Mucosa of stomach (tissue), 1 donor: Measurements from ENCODE around the gene CYP8B1.

Experiments
- H3K27me3 ChIP-seq: one replicate; pipeline ENCODE4 v1.7.0; 2013; ENCODE audit warnings: mild to moderate bottlenecking, low read length; ENCODE audit not compliant: control insufficient read depth, insufficient read depth
- H3K36me3 ChIP-seq: one replicate; pipeline ENCODE4 v1.7.0; 2013; ENCODE audit warnings: low read length; ENCODE audit not compliant: control insufficient read depth, insufficient read depth
- H3K4me1 ChIP-seq: one replicate; pipeline ENCODE4 v1.7.0; 2013; ENCODE audit warnings: mild to moderate bottlenecking, low read length; ENCODE audit not compliant: control insufficient read depth, insufficient read depth
- H3K4me3 ChIP-seq: one replicate; pipeline ENCODE4 v1.7.0; 2013; ENCODE audit warnings: low read length
- H3K9ac ChIP-seq: one replicate; pipeline ENCODE4 v1.7.0; 2013; ENCODE audit warnings: mild to moderate bottlenecking, low read length, moderate library complexity
- H3K9me3 ChIP-seq: one replicate; pipeline ENCODE4 v1.7.0; 2013; ENCODE audit warnings: mild to moderate bottlenecking, low read length, moderate library complexity; ENCODE audit not compliant: control insufficient read depth
- donor health status: Pancreatic carcinoma.

Gene CYP8B1

DNA sequence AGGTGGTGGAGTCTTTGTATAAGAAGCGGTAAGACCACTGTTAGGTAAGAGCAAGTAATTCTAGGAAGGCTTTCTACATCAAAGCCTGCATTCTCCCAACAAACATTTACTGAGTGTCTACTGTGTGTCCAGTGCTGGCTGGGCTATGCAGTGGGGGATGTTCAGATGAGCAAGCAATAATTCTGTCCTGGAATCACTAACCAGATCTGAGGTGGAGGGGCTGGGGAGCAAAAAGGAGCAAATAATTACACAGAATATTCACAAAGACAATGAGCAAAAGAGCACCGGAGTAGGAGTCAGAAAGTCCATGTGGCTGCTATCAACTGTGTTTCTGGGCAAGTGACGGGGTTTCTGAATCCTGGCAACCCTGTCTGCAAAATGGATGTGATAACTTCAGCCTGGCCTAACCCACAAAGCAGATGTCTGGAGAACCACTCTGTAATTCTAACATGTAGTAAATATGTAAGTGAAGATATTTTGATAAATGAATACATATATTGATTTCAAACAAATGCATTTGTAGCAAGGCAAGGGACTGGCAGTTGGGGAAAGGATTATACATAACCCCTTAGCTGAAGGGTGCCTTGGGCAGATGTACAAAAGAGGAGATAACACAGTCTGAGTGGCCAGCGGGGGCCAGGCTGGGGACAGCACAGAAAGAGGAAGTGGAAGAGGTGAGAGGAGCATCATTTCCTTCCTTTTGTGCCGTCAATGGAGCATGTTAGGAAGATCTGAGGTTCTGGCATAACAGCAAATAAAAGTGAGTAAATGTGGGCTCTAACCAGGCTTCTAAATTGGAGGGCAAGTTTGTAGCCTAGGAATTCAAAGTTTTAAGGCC is 28.8 kb downstream of the CYP8B1 start:
- H3K9ac ChIP-seq, result no peak overlapping the region
- no peaks in the 10 kb centered on the region for H3K27me3 ChIP-seq
- H3K4me1 ChIP-seq, result peaks cover 23% of the 10 kb centered on the region
- no peaks in the 10 kb centered on the region for H3K9me3 ChIP-seq
- no peaks in the 10 kb centered on the region for H3K36me3 ChIP-seq
- H3K4me3 ChIP-seq, result no peak overlapping the region

- Histone ChIP-seq H3K9me3 (no peaks in the 10 kb centered on the region), H3K36me3 (no peaks in the 10 kb centered on the region), H3K27me3 (no peaks in the 10 kb centered on the region), H3K4me3 (no peak overlapping the region), H3K9ac (no peak overlapping the region), H3K4me1 (peaks cover 23% of the 10 kb centered on the region)
Observed at GRCh38 chr3:42844815-42845214, 30.9 kb downstream of the CYP8B1 start.

GRCh38 chr3:42844412-42844713 is 31.3 kb downstream of the CYP8B1 start:
- Histone ChIP-seq H3K36me3 (no peaks in the 10 kb centered on the region), H3K9me3 (no peaks in the 10 kb centered on the region), H3K4me3 (no peak overlapping the region), H3K4me1 (peaks cover 23% of the 10 kb centered on the region), H3K27me3 (no peaks in the 10 kb centered on the region), H3K9ac (no peak overlapping the region)

DNA sequence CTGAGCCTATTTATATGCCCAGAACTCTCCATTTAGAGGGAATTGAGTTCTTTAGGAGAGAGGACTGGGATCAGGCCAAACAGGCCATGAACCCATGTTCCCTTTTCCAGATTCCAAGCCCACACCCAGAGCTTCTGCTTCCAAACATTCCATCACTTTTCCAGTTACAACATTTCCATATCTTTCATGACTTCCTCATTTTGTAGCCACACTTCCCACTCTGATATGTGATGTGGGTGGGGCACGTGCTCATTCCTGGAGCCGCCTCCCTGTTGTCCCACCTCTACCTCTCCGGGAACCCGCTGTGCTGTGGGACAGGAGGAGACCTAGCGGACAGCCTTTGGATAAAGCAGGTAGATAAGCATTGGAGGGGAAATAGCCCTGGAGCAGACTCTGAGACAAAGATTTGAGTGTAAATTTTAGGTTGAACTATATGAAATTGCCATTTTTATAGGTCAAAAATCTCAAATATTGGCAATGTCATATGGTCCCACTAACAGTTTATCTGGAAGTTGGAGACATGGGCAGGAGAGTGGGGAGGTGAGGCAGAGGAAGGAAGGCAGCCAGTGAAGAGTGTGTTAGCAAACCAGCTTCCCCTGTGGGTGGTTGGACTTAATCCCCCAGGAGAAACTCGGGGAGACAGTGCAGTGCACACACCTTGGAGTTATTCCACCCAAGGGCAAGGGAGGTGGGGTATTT is 31.8 kb downstream of the CYP8B1 start:
- Histone ChIP-seq H3K9ac (no peak overlapping the region), H3K27me3 (no peaks in the 10 kb centered on the region), H3K36me3 (no peaks in the 10 kb centered on the region), H3K4me3 (no peak overlapping the region), H3K4me1 (peaks cover 23% of the 10 kb centered on the region), H3K9me3 (no peaks in the 10 kb centered on the region)

- Histone ChIP-seq H3K9ac (no peak overlapping the region), H3K27me3 (no peaks in the 10 kb centered on the region), H3K4me3 (no peak overlapping the region), H3K4me1 (peaks cover 12% of the 10 kb centered on the region), H3K9me3 (no peaks in the 10 kb centered on the region), H3K36me3 (no peaks in the 10 kb centered on the region)
Observed at GRCh38 chr3:42841332-42841731, 34.3 kb downstream of the CYP8B1 start.

- Histone ChIP-seq H3K27me3 (no peaks in the 10 kb centered on the region), H3K4me3 (no peak overlapping the region), H3K9ac (no peak overlapping the region)
Observed at GRCh38 chr3:42839616-42840015, 36.1 kb downstream of the CYP8B1 start.

DNA sequence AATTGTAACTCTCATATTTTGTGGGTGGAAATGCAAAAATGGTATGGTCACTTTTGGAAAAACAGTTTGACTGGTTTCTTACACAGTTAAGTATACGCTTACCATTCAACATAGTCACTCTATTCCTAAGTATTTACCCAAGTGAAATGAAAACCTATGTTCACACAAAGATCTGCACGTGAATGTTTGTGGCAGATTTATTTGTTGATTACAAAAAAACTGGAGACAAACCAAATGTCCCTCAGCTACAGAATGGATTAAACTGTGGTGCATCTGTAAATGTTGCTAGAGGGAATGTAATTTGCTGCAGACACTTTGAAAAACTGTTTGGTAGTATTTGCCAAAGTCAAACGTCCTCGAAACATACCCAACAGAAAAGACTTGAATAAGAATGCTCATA is 37.1 kb downstream of the CYP8B1 start:
- no peaks in the 10 kb centered on the region for H3K27me3 ChIP-seq
- no peak overlapping the region for H3K4me3 ChIP-seq
- H3K9ac ChIP-seq, result no peak overlapping the region
- peaks cover 5% of the 10 kb centered on the region for H3K4me1 ChIP-seq
- no peaks in the 10 kb centered on the region for H3K9me3 ChIP-seq
- no peaks in the 10 kb centered on the region for H3K36me3 ChIP-seq

More at GRCh38 chr3:42839616-42840015, 36.1 kb downstream of the CYP8B1 start:
- H3K4me1 ChIP-seq, result peaks cover 12% of the 10 kb centered on the region
- H3K36me3 ChIP-seq, result no peaks in the 10 kb centered on the region
- H3K9me3 ChIP-seq, result no peaks in the 10 kb centered on the region

GRCh38 chr3:42836150-42837123 is 39.2 kb downstream of the CYP8B1 start:
- H3K4me1 ChIP-seq, result no peaks in the 10 kb centered on the region
- no peak overlapping the region for H3K9ac ChIP-seq
- no peak overlapping the region for H3K4me3 ChIP-seq
- no peaks in the 10 kb centered on the region for H3K27me3 ChIP-seq
- H3K9me3 ChIP-seq, result no peaks in the 10 kb centered on the region
- no peaks in the 10 kb centered on the region for H3K36me3 ChIP-seq

DNA sequence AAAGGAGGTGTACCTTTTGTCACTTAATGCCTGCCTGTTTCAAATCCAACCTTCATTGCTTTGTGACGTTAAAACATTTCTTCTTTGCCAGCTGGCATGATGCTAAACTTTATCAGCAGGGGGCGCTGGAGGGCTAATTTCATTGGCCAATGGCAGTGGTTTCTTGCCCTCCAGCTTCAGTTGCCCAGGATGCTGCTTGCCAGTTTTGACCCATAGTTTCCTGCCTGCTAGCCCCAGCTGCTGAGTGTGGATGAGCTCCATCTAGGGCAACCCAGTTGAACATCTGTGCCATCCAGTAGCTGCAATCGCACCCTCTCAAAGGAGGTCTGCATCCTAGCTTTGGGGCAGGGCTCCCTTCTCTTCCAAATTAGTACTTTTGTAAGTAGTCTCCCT is 44.4 kb downstream of the CYP8B1 start:
- Histone ChIP-seq H3K9me3 (no peaks in the 10 kb centered on the region), H3K9ac (no peak overlapping the region), H3K36me3 (no peaks in the 10 kb centered on the region), H3K4me1 (peaks cover 23% of the 10 kb centered on the region), H3K27me3 (no peaks in the 10 kb centered on the region), H3K4me3 (no peak overlapping the region)

GRCh38 chr3:42830437-42831320 is 45.0 kb downstream of the CYP8B1 start:
- Histone ChIP-seq H3K9me3 (no peaks in the 10 kb centered on the region), H3K9ac (no peak overlapping the region), H3K36me3 (no peaks in the 10 kb centered on the region), H3K4me3 (no peak overlapping the region), H3K4me1 (peaks cover 23% of the 10 kb centered on the region), H3K27me3 (no peaks in the 10 kb centered on the region)
